ENCODE results near the gene COL3A1. TPM values are rescaled to one million over a fixed set of nuclear protein-coding genes. Genes with fewer than 3 reads are reported as not detected.

COL3A1 gene
- total and polyA plus RNA-seq, 12 donors, result 33.5 to 700 (median 73.5) TPM

DNA sequence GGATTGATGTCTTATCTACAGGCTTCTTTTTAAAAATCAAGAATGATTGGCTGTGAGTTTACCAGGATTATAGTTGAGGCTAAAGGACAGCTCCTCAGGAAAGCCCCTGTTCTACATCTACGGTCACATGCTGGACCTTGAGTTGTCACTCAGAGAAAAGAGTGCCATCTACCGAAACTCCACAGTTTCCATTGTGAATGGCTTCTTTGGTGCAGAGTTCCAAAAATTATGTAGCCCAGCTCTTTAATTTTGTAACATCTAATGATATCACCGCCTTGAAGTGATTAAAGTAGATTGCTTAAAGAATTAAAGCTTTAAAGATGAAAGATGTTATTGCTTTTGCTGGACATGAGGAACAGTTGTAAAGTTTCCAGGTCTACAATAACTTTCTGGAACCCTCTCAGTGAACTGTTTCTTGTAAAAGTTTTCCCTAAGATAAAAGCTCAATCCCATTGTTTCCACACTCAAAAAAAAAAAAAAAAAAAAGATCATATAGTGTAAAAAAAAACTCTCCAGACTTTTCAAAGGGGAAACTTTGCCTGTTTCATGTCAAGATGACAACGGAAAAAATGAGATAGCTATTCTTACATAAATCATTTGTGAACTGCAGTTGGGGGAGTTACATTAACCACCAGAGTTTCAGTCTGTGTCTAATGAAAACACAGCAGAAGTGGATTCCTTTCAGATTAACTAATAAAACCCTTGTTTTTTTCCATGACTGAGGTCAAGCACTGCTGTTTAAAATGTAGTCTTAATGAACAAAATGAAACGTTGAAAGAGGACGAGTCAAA is 4.3 kb downstream of the COL3A1 start:
- Histone ChIP-seq H3K4me3 (peak overlapping the region in 9 of 10 donors; percentile 15 to 60 (median 53)), H3K36me3 (no peaks in the 10 kb centered on the region), H3K4me1 (peaks cover 0 to 3% (median 0%) of the 10 kb centered on the region in 9 donors), H3K9me3 (no peaks in the 10 kb centered on the region), H3K27me3 (no peaks in the 10 kb centered on the region), H3K27ac (peak overlapping the region in 9 of 10 donors; percentile 20 to 87 (median 80))
- intact Hi-C loops (cut with DNase I), result loop anchor here in 7 of 10 donors (5.0 to 10.0 kb wide), 10 partner anchors 41 to 456 kb away; no protein-coding TSS in a partner anchor
- TF ChIP-seq, protein P1, sequence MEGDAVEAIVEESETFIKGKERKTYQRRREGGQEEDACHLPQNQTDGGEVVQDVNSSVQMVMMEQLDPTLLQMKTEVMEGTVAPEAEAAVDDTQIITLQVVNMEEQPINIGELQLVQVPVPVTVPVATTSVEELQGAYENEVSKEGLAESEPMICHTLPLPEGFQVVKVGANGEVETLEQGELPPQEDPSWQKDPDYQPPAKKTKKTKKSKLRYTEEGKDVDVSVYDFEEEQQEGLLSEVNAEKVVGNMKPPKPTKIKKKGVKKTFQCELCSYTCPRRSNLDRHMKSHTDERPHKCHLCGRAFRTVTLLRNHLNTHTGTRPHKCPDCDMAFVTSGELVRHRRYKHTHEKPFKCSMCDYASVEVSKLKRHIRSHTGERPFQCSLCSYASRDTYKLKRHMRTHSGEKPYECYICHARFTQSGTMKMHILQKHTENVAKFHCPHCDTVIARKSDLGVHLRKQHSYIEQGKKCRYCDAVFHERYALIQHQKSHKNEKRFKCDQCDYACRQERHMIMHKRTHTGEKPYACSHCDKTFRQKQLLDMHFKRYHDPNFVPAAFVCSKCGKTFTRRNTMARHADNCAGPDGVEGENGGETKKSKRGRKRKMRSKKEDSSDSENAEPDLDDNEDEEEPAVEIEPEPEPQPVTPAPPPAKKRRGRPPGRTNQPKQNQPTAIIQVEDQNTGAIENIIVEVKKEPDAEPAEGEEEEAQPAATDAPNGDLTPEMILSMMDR (IDR thresholded peaks at IDR 0.05), result peak in 7 of 9 donors; percentile 10 to 61 (median 45)
- peak in 1 of 2 donors; percentile 42 for DNase-seq
- WGBS, 2 donors, result 18 to 28% methylated on average over 6 of the region's 6 CpGs
- ATAC-seq, result peak; percentile 32 to 68 (median 56)

DNA sequence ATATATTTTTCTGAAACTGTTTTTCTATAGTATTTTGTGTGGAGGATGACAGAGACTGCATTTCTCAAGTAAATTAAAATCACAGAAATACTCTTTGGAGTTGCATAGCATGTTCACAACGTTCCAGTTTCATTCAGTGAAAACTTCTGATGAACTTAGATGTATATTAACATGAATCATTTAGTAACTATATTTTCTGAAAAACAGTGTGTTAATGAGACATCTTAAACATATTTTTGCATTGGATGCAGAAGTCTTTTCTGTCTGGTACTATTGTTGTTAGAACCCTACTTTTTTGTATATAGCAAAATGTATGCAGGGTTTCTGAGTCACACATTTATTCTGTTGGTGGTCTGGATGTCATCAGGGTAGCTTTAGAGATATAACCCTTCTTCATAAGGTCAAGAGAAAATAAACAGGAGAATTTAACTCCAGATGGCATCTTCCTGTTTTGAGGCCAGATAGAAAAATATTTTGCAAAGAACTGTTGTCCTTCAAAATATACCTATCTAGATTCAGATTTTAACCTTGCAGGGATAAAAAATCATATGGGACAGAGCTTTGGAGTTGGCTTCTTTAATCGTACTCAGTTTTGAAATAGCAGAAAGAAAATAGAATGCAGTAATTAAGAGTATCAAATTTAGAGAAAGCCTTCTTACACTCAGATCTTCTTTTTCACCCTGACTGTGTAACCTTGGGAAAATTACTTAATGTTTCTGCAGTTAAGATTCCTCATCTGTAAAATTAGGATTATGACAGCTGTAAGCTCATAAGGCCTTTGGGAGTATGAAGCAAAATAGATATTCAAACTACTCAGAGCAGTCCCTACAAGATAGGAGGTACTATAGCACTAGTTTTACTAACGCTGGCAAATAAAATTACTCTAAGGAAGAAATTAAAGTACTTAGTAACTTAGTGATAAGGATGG is 5.3 kb downstream of the COL3A1 start:
- H3K4me1 ChIP-seq, result peaks cover 0 to 6% (median 0%) of the 10 kb centered on the region in 9 donors
- H3K36me3 ChIP-seq, result peaks cover 0 to 1% (median 0%) of the 10 kb centered on the region in 9 donors
- peak overlapping the region in 6 of 10 donors; percentile 52 to 60 (median 54) for H3K4me3 ChIP-seq
- DNase-seq (no peak), ATAC-seq (no peak)
- intact Hi-C loops (cut with DNase I), result loop anchor here in 9 of 10 donors (5.0 to 10.0 kb wide), 12 partner anchors 42 to 675 kb away; no protein-coding TSS in a partner anchor
- WGBS, 2 donors, result 36 to 48% methylated on average over 3 of the region's 3 CpGs
- TF ChIP-seq, protein P1 (IDR thresholded peaks at IDR 0.05), result no peak
- no peaks in the 10 kb centered on the region for H3K9me3 ChIP-seq
- H3K27me3 ChIP-seq, result no peaks in the 10 kb centered on the region
- peak overlapping the region in 8 of 10 donors; percentile 18 to 87 (median 81) for H3K27ac ChIP-seq

DNA sequence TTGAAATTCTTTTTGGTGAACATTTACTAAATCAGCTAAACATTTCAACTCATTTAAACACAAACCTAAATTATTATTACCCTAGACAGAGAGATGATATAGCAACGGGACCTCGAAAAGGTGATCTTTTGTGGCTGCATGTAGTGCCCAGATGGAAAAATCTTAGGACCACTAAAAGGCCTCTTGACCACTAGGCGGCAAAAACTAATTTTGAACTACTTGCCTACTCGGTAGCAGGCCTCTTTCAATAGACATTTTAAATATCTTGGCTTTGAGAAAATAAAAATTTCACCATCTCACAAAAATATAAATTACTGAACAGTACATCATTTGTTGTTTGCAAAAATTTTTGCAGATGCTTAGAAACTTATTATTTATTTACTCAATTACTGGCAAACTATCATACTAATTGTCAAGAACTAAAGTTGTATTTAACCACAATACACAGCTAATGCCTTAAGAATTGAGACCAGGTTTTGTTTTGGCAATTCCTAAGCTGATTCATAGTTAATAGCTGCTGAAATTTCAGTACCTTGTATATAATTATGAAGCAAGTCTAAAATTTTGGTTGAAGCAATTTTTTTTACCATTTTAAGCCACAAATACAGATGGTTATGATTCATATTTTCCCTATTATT is 9.4 kb downstream of the COL3A1 start:
- no peaks in the 10 kb centered on the region for H3K27me3 ChIP-seq
- H3K4me3 ChIP-seq, result peak overlapping the region in 5 of 10 donors; percentile 0 to 22 (median 4)
- intact Hi-C loops (cut with DNase I), result loop anchor here in 3 of 10 donors (5.0 to 10.0 kb wide), 3 partner anchors 456 to 671 kb away; no protein-coding TSS in a partner anchor
- H3K4me1 ChIP-seq, result peaks cover 0 to 26% (median 0%) of the 10 kb centered on the region in 9 donors
- H3K27ac ChIP-seq, result peak overlapping the region in 8 of 10 donors; percentile 23 to 74 (median 48)
- TF ChIP-seq, protein P1 (IDR thresholded peaks at IDR 0.05), result peak in 7 of 9 donors; percentile 14 to 44 (median 35)
- H3K36me3 ChIP-seq, result peaks cover 0 to 42% (median 3%) of the 10 kb centered on the region in 9 donors
- no peak for DNase-seq
- peak in 3 of 8 donors; percentile 12 to 33 (median 13) for ATAC-seq
- 47 to 69% methylated on average over 4 of the region's 4 CpGs for WGBS, 2 donors
- H3K9me3 ChIP-seq, result no peaks in the 10 kb centered on the region
